Skeletal muscle satellite cell (primary cell): ENCODE measurements around the gene SLC6A13.

ENCODE experiments used
- H3K27me3 ChIP-seq: 2 replicates; pipeline ENCODE4 v1.7.0; 2013; ENCODE audit warnings: low read length; ENCODE audit not compliant: control insufficient read depth, insufficient read depth
- H3K36me3 ChIP-seq: 2 replicates; pipeline ENCODE4 v1.7.0; 2013; ENCODE audit warnings: mild to moderate bottlenecking, control low read depth, low read length; ENCODE audit not compliant: insufficient read depth
- H3K4me1 ChIP-seq: 2 replicates; pipeline ENCODE4 v1.7.0; 2013; ENCODE audit warnings: low read length; ENCODE audit not compliant: control insufficient read depth, insufficient read depth
- H3K4me2 ChIP-seq: 2 replicates; pipeline ENCODE4 v1.7.0; 2013; ENCODE audit warnings: mild to moderate bottlenecking, low read length
- H3K4me3 ChIP-seq: 2 replicates; pipeline ENCODE4 v1.7.0; 2013; ENCODE audit warnings: low read length
- H3K9ac ChIP-seq: 2 replicates; pipeline ENCODE4 v1.7.0; 2013; ENCODE audit warnings: mild to moderate bottlenecking, low read depth, low read length, moderate library complexity
- H3K9me3 ChIP-seq: replicated peaks from 2 replicates; pipeline ENCODE4 v1.7.0; 2013; ENCODE audit warnings: mild to moderate bottlenecking, control low read depth, low read length

SLC6A13 gene

GRCh38 chr12:288687-289086, 26.1 kb upstream of the SLC6A13 start:
- peaks cover 47% of the 10 kb centered on the region for H3K36me3 ChIP-seq
- H3K27me3 ChIP-seq = no peaks in the 10 kb centered on the region
- no peak overlapping the region for H3K4me3 ChIP-seq
- H3K9ac ChIP-seq = no peak overlapping the region
- H3K9me3 ChIP-seq = no peaks in the 10 kb centered on the region
- H3K4me2 ChIP-seq = no peak overlapping the region
- H3K4me1 ChIP-seq = no peaks in the 10 kb centered on the region

- Histone ChIP-seq H3K4me3 (no peak overlapping the region), H3K4me1 (no peaks in the 10 kb centered on the region), H3K9ac (no peak overlapping the region), H3K9me3 (no peaks in the 10 kb centered on the region), H3K36me3 (peaks cover 36% of the 10 kb centered on the region), H3K4me2 (no peak overlapping the region), H3K27me3 (no peaks in the 10 kb centered on the region)
These were observed 24.1 kb upstream of the SLC6A13 start for GRCh38 chr12:286531-287300.

- H3K9ac ChIP-seq = no peak overlapping the region
- H3K27me3 ChIP-seq = no peaks in the 10 kb centered on the region
- no peaks in the 10 kb centered on the region for H3K9me3 ChIP-seq
- no peak overlapping the region for H3K4me3 ChIP-seq
- H3K36me3 ChIP-seq = peaks cover 12% of the 10 kb centered on the region
- no peak overlapping the region for H3K4me2 ChIP-seq
- no peaks in the 10 kb centered on the region for H3K4me1 ChIP-seq
These were observed 15.4 kb upstream of the SLC6A13 start for GRCh38 chr12:278046-278445.

GRCh38 chr12:275812-276211, 13.2 kb upstream of the SLC6A13 start:
- Histone ChIP-seq H3K4me1 (no peaks in the 10 kb centered on the region), H3K36me3 (peaks cover 11% of the 10 kb centered on the region), H3K4me2 (no peak overlapping the region), H3K9ac (no peak overlapping the region), H3K9me3 (no peaks in the 10 kb centered on the region), H3K4me3 (no peak overlapping the region), H3K27me3 (no peaks in the 10 kb centered on the region)

GRCh38 chr12:273382-273781, 10.7 kb upstream of the SLC6A13 start:
- H3K4me3 ChIP-seq = no peak overlapping the region
- no peak overlapping the region for H3K4me2 ChIP-seq
- H3K4me1 ChIP-seq = no peaks in the 10 kb centered on the region
- H3K9me3 ChIP-seq = no peaks in the 10 kb centered on the region
- no peak overlapping the region for H3K9ac ChIP-seq
- no peaks in the 10 kb centered on the region for H3K36me3 ChIP-seq
- no peaks in the 10 kb centered on the region for H3K27me3 ChIP-seq

- no peak overlapping the region for H3K9ac ChIP-seq
- no peaks in the 10 kb centered on the region for H3K36me3 ChIP-seq
- no peaks in the 10 kb centered on the region for H3K4me1 ChIP-seq
- no peak overlapping the region for H3K4me3 ChIP-seq
- no peak overlapping the region for H3K4me2 ChIP-seq
- H3K9me3 ChIP-seq = no peaks in the 10 kb centered on the region
- H3K27me3 ChIP-seq = no peaks in the 10 kb centered on the region
These were observed 10.3 kb upstream of the SLC6A13 start for GRCh38 chr12:272942-273341.

GRCh38 chr12:271161-271560, 8.5 kb upstream of the SLC6A13 start:
- peaks cover under 1% of the 10 kb centered on the region for H3K27me3 ChIP-seq
- no peaks in the 10 kb centered on the region for H3K4me1 ChIP-seq
- H3K36me3 ChIP-seq = no peaks in the 10 kb centered on the region
- no peaks in the 10 kb centered on the region for H3K9me3 ChIP-seq
- H3K4me2 ChIP-seq = no peak overlapping the region
- H3K4me3 ChIP-seq = no peak overlapping the region
- no peak overlapping the region for H3K9ac ChIP-seq

GRCh38 chr12:269191-269590, 6.6 kb upstream of the SLC6A13 start:
- Histone ChIP-seq H3K4me3 (no peak overlapping the region), H3K9ac (no peak overlapping the region)

GRCh38 chr12:268483-268840, 5.8 kb upstream of the SLC6A13 start:
- no peak overlapping the region for H3K9ac ChIP-seq
- H3K4me1 ChIP-seq = peaks cover 4% of the 10 kb centered on the region
- no peak overlapping the region for H3K4me2 ChIP-seq
- H3K36me3 ChIP-seq = no peaks in the 10 kb centered on the region
- no peak overlapping the region for H3K4me3 ChIP-seq
- no peaks in the 10 kb centered on the region for H3K9me3 ChIP-seq
- H3K27me3 ChIP-seq = peaks cover 3% of the 10 kb centered on the region

More at GRCh38 chr12:269191-269590, 6.6 kb upstream of the SLC6A13 start:
- Histone ChIP-seq H3K9me3 (no peaks in the 10 kb centered on the region), H3K36me3 (no peaks in the 10 kb centered on the region), H3K4me2 (no peak overlapping the region), H3K27me3 (peaks cover 3% of the 10 kb centered on the region), H3K4me1 (no peaks in the 10 kb centered on the region)

- Histone ChIP-seq H3K4me2 (no peak overlapping the region), H3K4me1 (peaks cover 10% of the 10 kb centered on the region), H3K27me3 (peaks cover 3% of the 10 kb centered on the region), H3K36me3 (no peaks in the 10 kb centered on the region), H3K9me3 (no peaks in the 10 kb centered on the region), H3K9ac (no peak overlapping the region), H3K4me3 (no peak overlapping the region)
These were observed 5.2 kb upstream of the SLC6A13 start for GRCh38 chr12:267581-268482.

GRCh38 chr12:265096-265495, 2.5 kb upstream of the SLC6A13 start:
- Histone ChIP-seq H3K36me3 (no peaks in the 10 kb centered on the region), H3K27me3 (peaks cover 18% of the 10 kb centered on the region), H3K9me3 (no peaks in the 10 kb centered on the region), H3K9ac (no peak overlapping the region), H3K4me2 (no peak overlapping the region), H3K4me3 (no peak overlapping the region), H3K4me1 (peaks cover 10% of the 10 kb centered on the region)
